GM12865 (cell line): ENCODE results near the gene STH.
"Not testable (repeated sequence)": the region's sequence is repeated elsewhere in the genome, so short reads cannot be mapped to it uniquely, and the experiment has no call there.

ENCODE experiments used
- DNase-seq: peaks from one replicate; pipeline ENCODE4 v3.0.0; 2010; ENCODE audit warnings: low read depth
- H3K4me3 ChIP-seq: 2 replicates; pipeline ENCODE4 v1.5.1; 2011; ENCODE audit warnings: mild to moderate bottlenecking, low read depth, low read length, control low read depth
- TF ChIP-seq, protein P1 (sequence below): IDR thresholded peaks from 2 replicates; pipeline ENCODE4 v1.5.1; 2011; ENCODE audit warnings: low read length, control low read depth, low read depth, inconsistent platforms; ENCODE audit not compliant: insufficient read depth; ENCODE audit errors: missing control alignments

STH gene

DNA sequence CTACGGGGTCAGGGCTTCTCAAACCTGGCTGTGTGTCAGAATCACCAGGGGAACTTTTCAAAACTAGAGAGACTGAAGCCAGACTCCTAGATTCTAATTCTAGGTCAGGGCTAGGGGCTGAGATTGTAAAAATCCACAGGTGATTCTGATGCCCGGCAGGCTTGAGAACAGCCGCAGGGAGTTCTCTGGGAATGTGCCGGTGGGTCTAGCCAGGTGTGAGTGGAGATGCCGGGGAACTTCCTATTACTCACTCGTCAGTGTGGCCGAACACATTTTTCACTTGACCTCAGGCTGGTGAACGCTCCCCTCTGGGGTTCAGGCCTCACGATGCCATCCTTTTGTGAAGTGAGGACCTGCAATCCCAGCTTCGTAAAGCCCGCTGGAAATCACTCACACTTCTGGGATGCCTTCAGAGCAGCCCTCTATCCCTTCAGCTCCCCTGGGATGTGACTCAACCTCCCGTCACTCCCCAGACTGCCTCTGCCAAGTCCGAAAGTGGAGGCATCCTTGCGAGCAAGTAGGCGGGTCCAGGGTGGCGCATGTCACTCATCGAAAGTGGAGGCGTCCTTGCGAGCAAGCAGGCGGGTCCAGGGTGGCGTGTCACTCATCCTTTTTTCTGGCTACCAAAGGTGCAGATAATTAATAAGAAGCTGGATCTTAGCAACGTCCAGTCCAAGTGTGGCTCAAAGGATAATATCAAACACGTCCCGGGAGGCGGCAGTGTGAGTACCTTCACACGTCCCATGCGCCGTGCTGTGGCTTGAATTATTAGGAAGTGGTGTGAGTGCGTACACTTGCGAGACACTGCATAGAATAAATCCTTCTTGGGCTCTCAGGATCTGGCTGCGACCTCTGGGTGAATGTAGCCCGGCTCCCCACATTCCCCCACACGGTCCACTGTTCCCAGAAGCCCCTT is 10.9 kb downstream of the STH start:
- no peak for DNase-seq
- H3K4me3 ChIP-seq: no peak overlapping the region
- TF ChIP-seq, protein P1, sequence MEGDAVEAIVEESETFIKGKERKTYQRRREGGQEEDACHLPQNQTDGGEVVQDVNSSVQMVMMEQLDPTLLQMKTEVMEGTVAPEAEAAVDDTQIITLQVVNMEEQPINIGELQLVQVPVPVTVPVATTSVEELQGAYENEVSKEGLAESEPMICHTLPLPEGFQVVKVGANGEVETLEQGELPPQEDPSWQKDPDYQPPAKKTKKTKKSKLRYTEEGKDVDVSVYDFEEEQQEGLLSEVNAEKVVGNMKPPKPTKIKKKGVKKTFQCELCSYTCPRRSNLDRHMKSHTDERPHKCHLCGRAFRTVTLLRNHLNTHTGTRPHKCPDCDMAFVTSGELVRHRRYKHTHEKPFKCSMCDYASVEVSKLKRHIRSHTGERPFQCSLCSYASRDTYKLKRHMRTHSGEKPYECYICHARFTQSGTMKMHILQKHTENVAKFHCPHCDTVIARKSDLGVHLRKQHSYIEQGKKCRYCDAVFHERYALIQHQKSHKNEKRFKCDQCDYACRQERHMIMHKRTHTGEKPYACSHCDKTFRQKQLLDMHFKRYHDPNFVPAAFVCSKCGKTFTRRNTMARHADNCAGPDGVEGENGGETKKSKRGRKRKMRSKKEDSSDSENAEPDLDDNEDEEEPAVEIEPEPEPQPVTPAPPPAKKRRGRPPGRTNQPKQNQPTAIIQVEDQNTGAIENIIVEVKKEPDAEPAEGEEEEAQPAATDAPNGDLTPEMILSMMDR: no peak

DNA sequence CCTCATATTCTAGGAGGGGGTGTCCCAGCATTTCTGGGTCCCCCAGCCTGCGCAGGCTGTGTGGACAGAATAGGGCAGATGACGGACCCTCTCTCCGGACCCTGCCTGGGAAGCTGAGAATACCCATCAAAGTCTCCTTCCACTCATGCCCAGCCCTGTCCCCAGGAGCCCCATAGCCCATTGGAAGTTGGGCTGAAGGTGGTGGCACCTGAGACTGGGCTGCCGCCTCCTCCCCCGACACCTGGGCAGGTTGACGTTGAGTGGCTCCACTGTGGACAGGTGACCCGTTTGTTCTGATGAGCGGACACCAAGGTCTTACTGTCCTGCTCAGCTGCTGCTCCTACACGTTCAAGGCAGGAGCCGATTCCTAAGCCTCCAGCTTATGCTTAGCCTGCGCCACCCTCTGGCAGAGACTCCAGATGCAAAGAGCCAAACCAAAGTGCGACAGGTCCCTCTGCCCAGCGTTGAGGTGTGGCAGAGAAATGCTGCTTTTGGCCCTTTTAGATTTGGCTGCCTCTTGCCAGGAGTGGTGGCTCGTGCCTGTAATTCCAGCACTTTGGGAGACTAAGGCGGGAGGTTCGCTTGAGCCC is 11.6 kb downstream of the STH start:
- TF ChIP-seq, protein P1: no peak
- no peak for DNase-seq

DNA sequence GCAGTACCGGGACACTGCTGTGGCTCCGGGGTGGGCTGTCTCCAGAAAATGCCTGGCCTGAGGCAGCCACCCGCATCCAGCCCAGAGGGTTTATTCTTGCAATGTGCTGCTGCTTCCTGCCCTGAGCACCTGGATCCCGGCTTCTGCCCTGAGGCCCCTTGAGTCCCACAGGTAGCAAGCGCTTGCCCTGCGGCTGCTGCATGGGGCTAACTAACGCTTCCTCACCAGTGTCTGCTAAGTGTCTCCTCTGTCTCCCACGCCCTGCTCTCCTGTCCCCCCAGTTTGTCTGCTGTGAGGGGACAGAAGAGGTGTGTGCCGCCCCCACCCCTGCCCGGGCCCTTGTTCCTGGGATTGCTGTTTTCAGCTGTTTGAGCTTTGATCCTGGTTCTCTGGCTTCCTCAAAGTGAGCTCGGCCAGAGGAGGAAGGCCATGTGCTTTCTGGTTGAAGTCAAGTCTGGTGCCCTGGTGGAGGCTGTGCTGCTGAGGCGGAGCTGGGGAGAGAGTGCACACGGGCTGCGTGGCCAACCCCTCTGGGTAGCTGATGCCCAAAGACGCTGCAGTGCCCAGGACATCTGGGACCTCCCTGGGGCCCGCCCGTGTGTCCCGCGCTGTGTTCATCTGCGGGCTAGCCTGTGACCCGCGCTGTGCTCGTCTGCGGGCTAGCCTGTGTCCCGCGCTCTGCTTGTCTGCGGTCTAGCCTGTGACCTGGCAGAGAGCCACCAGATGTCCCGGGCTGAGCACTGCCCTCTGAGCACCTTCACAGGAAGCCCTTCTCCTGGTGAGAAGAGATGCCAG is 12.9 kb downstream of the STH start:
- no peak for DNase-seq
- TF ChIP-seq, protein P1: no peak
- no peak overlapping the region for H3K4me3 ChIP-seq

More for the DNA sequence above, 11.6 kb downstream of the STH start:
- H3K4me3 ChIP-seq: no peak overlapping the region

DNA sequence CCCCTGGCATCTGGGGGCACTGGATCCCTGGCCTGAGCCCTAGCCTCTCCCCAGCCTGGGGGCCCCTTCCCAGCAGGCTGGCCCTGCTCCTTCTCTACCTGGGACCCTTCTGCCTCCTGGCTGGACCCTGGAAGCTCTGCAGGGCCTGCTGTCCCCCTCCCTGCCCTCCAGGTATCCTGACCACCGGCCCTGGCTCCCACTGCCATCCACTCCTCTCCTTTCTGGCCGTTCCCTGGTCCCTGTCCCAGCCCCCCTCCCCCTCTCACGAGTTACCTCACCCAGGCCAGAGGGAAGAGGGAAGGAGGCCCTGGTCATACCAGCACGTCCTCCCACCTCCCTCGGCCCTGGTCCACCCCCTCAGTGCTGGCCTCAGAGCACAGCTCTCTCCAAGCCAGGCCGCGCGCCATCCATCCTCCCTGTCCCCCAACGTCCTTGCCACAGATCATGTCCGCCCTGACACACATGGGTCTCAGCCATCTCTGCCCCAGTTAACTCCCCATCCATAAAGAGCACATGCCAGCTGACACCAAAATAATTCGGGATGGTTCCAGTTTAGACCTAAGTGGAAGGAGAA is 13.5 kb downstream of the STH start:
- TF ChIP-seq, protein P1: no peak
- no peak overlapping the region for H3K4me3 ChIP-seq

GRCh38 chr17:46013127-46013501 is 14.1 kb downstream of the STH start:
- no peak for DNase-seq
- TF ChIP-seq, protein P1: no peak

More for the DNA sequence above, 13.5 kb downstream of the STH start:
- DNase-seq: no peak

GRCh38 chr17:46013502-46014165 is 14.6 kb downstream of the STH start:
- H3K4me3 ChIP-seq: no peak overlapping the region
- DNase-seq: no peak
- TF ChIP-seq, protein P1: no peak

More at GRCh38 chr17:46013127-46013501, 14.1 kb downstream of the STH start:
- H3K4me3 ChIP-seq: no peak overlapping the region

GRCh38 chr17:46019408-46019925 is 20.4 kb downstream of the STH start:
- H3K4me3 ChIP-seq, DNase-seq: not testable (repeated sequence)
